Activated CD8-positive, alpha-beta T cell treated with anti-CD3 and anti-CD28 coated beads for 36 hours (primary cell): ENCODE data around the gene AFF1. TPM values are rescaled to one million over a fixed set of nuclear protein-coding genes. Genes with fewer than 3 reads are reported as not detected.

Experiments
- ATAC-seq: fragments of 200-7000 bp; cut with Tn5 transposase; one replicate; pipeline ENCODE4 v1.10.0; 2021; ENCODE audit warnings: mild to moderate bottlenecking, moderate library complexity
- CTCF ChIA-PET: fragments of 350-600 bp; sonication (Branson Sonifier 250); formaldehyde crosslinking; loops from one replicate; lab custom pipeline; 2021; ENCODE audit warnings: antibody characterized with exemption; lab: Charles Lee
- POLR2A ChIA-PET: fragments of 350-600 bp; sonication (Branson Sonifier 250); formaldehyde crosslinking; loops from one replicate; lab custom pipeline; 2021; ENCODE audit warnings: antibody characterized with exemption; lab: Charles Lee
- DNase-seq: peaks from one replicate; pipeline ENCODE4 v3.0.0-alpha.2; 2020
- H3K27ac Mint-ChIP-seq: one replicate; pipeline ENCODE4 v1.8.0; 2021; ENCODE audit warnings: mild to moderate bottlenecking, mixed read lengths
- H3K27me3 Mint-ChIP-seq: one replicate; pipeline ENCODE4 v1.8.0; 2021; ENCODE audit warnings: mixed read lengths
- H3K36me3 Mint-ChIP-seq: one replicate; pipeline ENCODE4 v1.8.0; 2021; ENCODE audit warnings: low read depth, mixed read lengths
- H3K4me1 Mint-ChIP-seq: one replicate; pipeline ENCODE4 v1.8.0; 2021; ENCODE audit warnings: low read depth, mixed read lengths
- H3K4me3 Mint-ChIP-seq: one replicate; pipeline ENCODE4 v1.8.0; 2021; ENCODE audit warnings: mild to moderate bottlenecking, moderate library complexity, mixed read lengths
- H3K9me3 Mint-ChIP-seq: one replicate; pipeline ENCODE4 v1.8.0; 2021; ENCODE audit warnings: mixed read lengths
- intact Hi-C: fragments of 100-400 bp; cut with micrococcal nuclease; formaldehyde crosslinking; loops from one replicate; pipeline ENCODE4 v1.10.0; 2022
- total RNA-seq, 2 experiments: library from RNA; stranded (reverse); gene quantifications; one replicate each; pipeline ENCODE4 v1.2.3, GENCODE V29; 2021
- TF ChIP-seq, protein P1 (sequence below): fragments of 200-600 bp; IDR thresholded peaks from one replicate; pipeline ENCODE4 v1.8.0; 2022; ENCODE audit warnings: antibody characterized with exemption, mild to moderate bottlenecking

AFF1 gene
- total RNA-seq, 2 experiments from 2014 or later = 40.3 to 45.4 TPM

- ChIA-PET CTCF (interaction anchor here (0.6 to 1.8 kb wide), 5 partner anchors 396 to 401 kb away, joined by 3 to 11 read pairs (median 4); no protein-coding TSS in a partner anchor), POLR2A (no interaction called here)
- H3K4me3 Mint-ChIP-seq = no peak overlapping the region
- H3K9me3 Mint-ChIP-seq = no peaks in the 10 kb centered on the region
- intact Hi-C loops = loop anchor here (10.0 kb wide), 1 partner anchor 252 kb away; no protein-coding TSS in a partner anchor
- DNase-seq = no peak
- H3K4me1 Mint-ChIP-seq = peaks cover 6% of the 10 kb centered on the region
- H3K36me3 Mint-ChIP-seq = no peaks in the 10 kb centered on the region
- peaks cover 10% of the 10 kb centered on the region for H3K27me3 Mint-ChIP-seq
- TF ChIP-seq, protein P1, sequence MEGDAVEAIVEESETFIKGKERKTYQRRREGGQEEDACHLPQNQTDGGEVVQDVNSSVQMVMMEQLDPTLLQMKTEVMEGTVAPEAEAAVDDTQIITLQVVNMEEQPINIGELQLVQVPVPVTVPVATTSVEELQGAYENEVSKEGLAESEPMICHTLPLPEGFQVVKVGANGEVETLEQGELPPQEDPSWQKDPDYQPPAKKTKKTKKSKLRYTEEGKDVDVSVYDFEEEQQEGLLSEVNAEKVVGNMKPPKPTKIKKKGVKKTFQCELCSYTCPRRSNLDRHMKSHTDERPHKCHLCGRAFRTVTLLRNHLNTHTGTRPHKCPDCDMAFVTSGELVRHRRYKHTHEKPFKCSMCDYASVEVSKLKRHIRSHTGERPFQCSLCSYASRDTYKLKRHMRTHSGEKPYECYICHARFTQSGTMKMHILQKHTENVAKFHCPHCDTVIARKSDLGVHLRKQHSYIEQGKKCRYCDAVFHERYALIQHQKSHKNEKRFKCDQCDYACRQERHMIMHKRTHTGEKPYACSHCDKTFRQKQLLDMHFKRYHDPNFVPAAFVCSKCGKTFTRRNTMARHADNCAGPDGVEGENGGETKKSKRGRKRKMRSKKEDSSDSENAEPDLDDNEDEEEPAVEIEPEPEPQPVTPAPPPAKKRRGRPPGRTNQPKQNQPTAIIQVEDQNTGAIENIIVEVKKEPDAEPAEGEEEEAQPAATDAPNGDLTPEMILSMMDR = no peak
- H3K27ac Mint-ChIP-seq = no peak overlapping the region
- no peak for ATAC-seq
These were observed 38.2 kb upstream of the AFF1 start for GRCh38 chr4:86896596-86896995.

GRCh38 chr4:86898562-86898961 is 36.2 kb upstream of the AFF1 start:
- TF ChIP-seq, protein P1 = no peak
- DNase-seq (no peak), ATAC-seq (no peak)
- ChIA-PET POLR2A (no interaction called here), CTCF (interaction anchor here (1.0 to 1.8 kb wide), 2 partner anchors 20 to 403 kb away, joined by 3 to 7 read pairs; no protein-coding TSS in a partner anchor)
- H3K27ac Mint-ChIP-seq = no peak overlapping the region
- no peaks in the 10 kb centered on the region for H3K4me1 Mint-ChIP-seq
- no peaks in the 10 kb centered on the region for H3K36me3 Mint-ChIP-seq
- intact Hi-C loops = loop anchor here (10.0 kb wide), 1 partner anchor 254 kb away; no protein-coding TSS in a partner anchor
- H3K4me3 Mint-ChIP-seq = no peak overlapping the region
- H3K9me3 Mint-ChIP-seq = no peaks in the 10 kb centered on the region
- peaks cover 8% of the 10 kb centered on the region for H3K27me3 Mint-ChIP-seq

DNA sequence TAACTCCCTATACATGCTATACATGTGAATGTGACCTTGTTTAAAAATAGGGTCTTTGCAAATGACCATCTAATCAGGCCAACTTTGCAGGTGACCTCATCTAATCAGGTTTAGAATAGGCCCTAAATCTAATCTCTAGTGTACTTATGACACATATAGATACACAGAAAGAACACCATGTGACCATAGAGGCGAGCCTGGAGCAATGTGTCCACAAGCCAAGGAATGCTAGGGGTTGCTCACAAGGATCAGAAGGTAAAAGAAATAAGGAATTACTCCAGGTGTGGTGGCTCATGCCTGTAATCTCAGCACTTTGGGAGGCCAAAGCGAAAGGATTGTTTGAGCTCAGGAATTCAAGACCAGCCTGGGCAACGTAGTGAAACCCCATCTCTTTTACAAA is 32.9 kb upstream of the AFF1 start:
- Mint-ChIP-seq H3K9me3 (no peaks in the 10 kb centered on the region), H3K36me3 (no peaks in the 10 kb centered on the region), H3K27me3 (peaks cover 9% of the 10 kb centered on the region), H3K4me3 (no peak overlapping the region), H3K4me1 (no peaks in the 10 kb centered on the region), H3K27ac (no peak overlapping the region)
- CTCF ChIA-PET = interaction anchor here (1.1 kb wide), 1 partner anchor 21 kb away, joined by 4 read pairs; no protein-coding TSS in a partner anchor
- TF ChIP-seq, protein P1 = no peak
- DNase-seq (no peak), ATAC-seq (no peak)
- POLR2A ChIA-PET = no interaction called here
- intact Hi-C loops = no loop called here

DNA sequence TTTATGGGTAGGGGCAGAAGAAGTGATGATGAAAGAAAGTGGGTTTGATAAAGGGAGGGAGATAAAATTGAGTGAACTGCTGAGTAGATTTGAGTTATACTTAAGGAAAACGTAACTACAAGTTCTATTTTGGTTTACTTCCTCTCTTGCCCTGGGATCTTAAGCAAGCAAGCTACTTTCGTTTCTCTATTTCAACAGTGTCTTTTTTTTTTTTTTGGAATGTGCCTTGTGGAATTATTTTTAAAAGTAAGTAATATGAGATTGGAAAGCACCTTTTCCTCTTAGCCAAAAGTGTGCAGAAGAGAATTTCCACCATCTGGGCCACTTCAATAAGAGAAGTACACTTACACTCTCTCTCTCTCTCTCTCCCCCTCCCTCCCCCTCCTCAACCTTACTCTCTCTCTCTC is 26.6 kb upstream of the AFF1 start:
- H3K4me1 Mint-ChIP-seq = peaks cover 16% of the 10 kb centered on the region
- no peak for ATAC-seq
- H3K27ac Mint-ChIP-seq = no peak overlapping the region
- CTCF ChIA-PET = interaction anchor here (1.8 kb wide), 1 partner anchor 14 kb away, joined by 8 read pairs; no protein-coding TSS in a partner anchor
- TF ChIP-seq, protein P1 = no peak
- H3K9me3 Mint-ChIP-seq = no peaks in the 10 kb centered on the region
- peaks cover 4% of the 10 kb centered on the region for H3K27me3 Mint-ChIP-seq
- DNase-seq = no peak
- H3K4me3 Mint-ChIP-seq = no peak overlapping the region
- POLR2A ChIA-PET = no interaction called here
- intact Hi-C loops = no loop called here
- H3K36me3 Mint-ChIP-seq = no peaks in the 10 kb centered on the region

DNA sequence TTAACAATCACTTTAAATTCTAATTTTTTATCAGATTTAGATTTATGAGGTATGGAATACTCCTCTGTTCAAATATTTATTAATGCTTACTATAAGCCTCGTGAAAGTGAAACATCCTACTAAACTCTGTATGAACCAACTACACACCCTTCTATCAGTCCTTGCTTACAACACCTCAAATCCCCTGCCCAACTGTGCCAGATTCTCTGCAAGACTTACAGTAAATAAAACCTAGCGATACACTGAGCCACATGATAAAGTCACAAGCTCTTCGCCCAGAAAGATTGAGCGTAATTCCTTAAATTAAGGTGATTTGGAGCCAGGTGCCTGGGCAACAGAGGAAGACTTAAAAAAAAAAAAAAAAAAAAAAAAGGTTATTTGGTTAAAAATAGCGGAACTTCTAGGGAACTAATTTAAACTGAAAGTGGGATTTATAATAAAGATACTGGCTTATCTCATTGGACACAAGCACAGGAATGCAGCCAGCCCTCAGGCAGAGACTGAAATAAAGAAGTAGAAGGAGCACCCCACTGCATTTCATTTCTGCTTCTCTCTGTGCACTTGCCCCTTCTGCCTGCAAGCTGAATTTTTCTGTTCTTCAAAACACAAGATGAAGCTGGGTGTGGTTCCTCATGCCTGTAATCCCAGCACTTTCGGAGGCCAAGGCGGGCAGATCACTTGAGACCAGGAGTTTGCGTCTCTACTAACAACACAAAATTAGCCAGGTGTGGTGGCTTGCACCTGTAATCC is 25.1 kb upstream of the AFF1 start:
- intact Hi-C loops = no loop called here
- Mint-ChIP-seq H3K36me3 (no peaks in the 10 kb centered on the region), H3K27me3 (no peaks in the 10 kb centered on the region), H3K27ac (no peak overlapping the region), H3K4me1 (peaks cover 16% of the 10 kb centered on the region), H3K4me3 (no peak overlapping the region), H3K9me3 (no peaks in the 10 kb centered on the region)
- ATAC-seq = no peak
- ChIA-PET CTCF (interaction anchor here (0.8 to 1.8 kb wide), 3 partner anchors 12 to 411 kb away, joined by 3 to 8 read pairs (median 3); no protein-coding TSS in a partner anchor), POLR2A (interaction anchor here (0.6 kb wide), 1 partner anchor 296 kb away, joined by 3 read pairs; no protein-coding TSS in a partner anchor)
- TF ChIP-seq, protein P1 = no peak
- no peak for DNase-seq
